H1 (cell line): Measurements from ENCODE around the gene BLVRA. TPM values are rescaled to one million over a fixed set of nuclear protein-coding genes. Genes with fewer than 3 reads are reported as not detected.

ENCODE experiments used
- CTCF ChIA-PET: fragments of 300-600 bp; sonication (Branson Sonifier 250); formaldehyde crosslinking; loops from one replicate; lab custom pipeline; 2021; ENCODE audit not compliant: partially characterized antibody; lab: Charles Lee
- POLR2A ChIA-PET: fragments of 300-600 bp; sonication (Branson Sonifier 250); formaldehyde crosslinking; loops from one replicate; lab custom pipeline; 2021; ENCODE audit warnings: inconsistent platforms; ENCODE audit not compliant: partially characterized antibody; lab: Charles Lee
- DNase-seq, 2 experiments: peaks; one replicate each; pipeline versions ENCODE4 v3.0.0 to v3.0.0-alpha.2; 2010 to 2022; ENCODE audit warnings: low spot score in 2 of 2, low read depth in 1 of 2, mixed read lengths in 1 of 2
- FAIRE-seq: peaks from 2 replicates; lab custom pipeline; 2011; peaks lifted over from hg19 to GRCh38; lab: Jason Lieb, UNC
- H2AFZ ChIP-seq: 2 replicates; pipeline ENCODE4 v1.8.1; 2012; ENCODE audit warnings: low read length, inconsistent platforms
- H2AK5ac ChIP-seq: 2 replicates; pipeline ENCODE4 v1.6.1; 2013; ENCODE audit warnings: low read depth, low read length
- H2BK120ac ChIP-seq: replicated peaks from 2 replicates; pipeline ENCODE3; 2013; ENCODE audit warnings: low read depth, low read length, inconsistent platforms
- H2BK12ac ChIP-seq: 2 replicates; pipeline ENCODE4 v1.6.1; 2013; ENCODE audit warnings: low read depth, low read length
- H2BK15ac ChIP-seq: 2 replicates; pipeline ENCODE4 v1.6.1; 2013; ENCODE audit warnings: low read length
- H2BK20ac ChIP-seq: 2 replicates; pipeline ENCODE4 v1.6.1; 2013; ENCODE audit warnings: low read length
- H2BK5ac ChIP-seq: 2 replicates; pipeline ENCODE4 v1.6.1; 2013; ENCODE audit warnings: low read depth, low read length
- H3K14ac ChIP-seq: 2 replicates; pipeline ENCODE4 v1.6.1; 2013; ENCODE audit warnings: inconsistent platforms; ENCODE audit not compliant: insufficient read length
- H3K18ac ChIP-seq: 2 replicates; pipeline ENCODE4 v1.6.1; 2013; ENCODE audit warnings: low read length; ENCODE audit errors: extremely low read depth
- H3K23ac ChIP-seq: 2 replicates; pipeline ENCODE4 v1.6.1; 2013; ENCODE audit warnings: inconsistent platforms; ENCODE audit not compliant: insufficient read length
- H3K23me2 ChIP-seq: 2 replicates; pipeline ENCODE4 v1.6.1; 2013; ENCODE audit warnings: low read depth, low read length
- H3K27ac ChIP-seq: 2 replicates; pipeline ENCODE4 v1.6.1; 2011; ENCODE audit warnings: low read depth, low read length, inconsistent platforms
- H3K27me3 ChIP-seq, 4 experiments: replicated peaks in 1 of 4; 1 replicate in 1 of 4; 2 replicates in 3 of 4; pipeline versions ENCODE4 v1.6.1 to v1.8.1; 2011 to 2013; ENCODE audit warnings: low read length in 3 of 4, mild to moderate bottlenecking in 3 of 4, inconsistent platforms in 2 of 4, mixed read lengths in 2 of 4, moderate library complexity in 1 of 4; ENCODE audit not compliant: control insufficient read depth in 3 of 4, insufficient read depth in 3 of 4; ENCODE audit errors: extremely low read depth in 1 of 4
- H3K36me3 ChIP-seq, 4 experiments: 2 replicates each; pipeline versions ENCODE4 v1.6.1 to v1.8.1; 2011 to 2013; ENCODE audit warnings: mild to moderate bottlenecking in 4 of 4, low read length in 3 of 4, moderate library complexity in 2 of 4, control low read depth in 1 of 4, inconsistent platforms in 1 of 4; ENCODE audit not compliant: insufficient read depth in 4 of 4, control insufficient read depth in 2 of 4
- H3K4ac ChIP-seq: replicated peaks from 2 replicates; pipeline ENCODE3; 2013; ENCODE audit warnings: low read length, low read depth, mixed read lengths, inconsistent platforms; ENCODE audit not compliant: insufficient read length
- H3K4me1 ChIP-seq, 4 experiments: replicated peaks in 1 of 4; 1 replicate in 1 of 4; 2 replicates in 3 of 4; pipeline versions ENCODE4 v1.6.1 to v1.8.1; 2011 to 2013; ENCODE audit warnings: low read length in 3 of 4, inconsistent platforms in 2 of 4, mixed read lengths in 1 of 4; ENCODE audit not compliant: insufficient read depth in 4 of 4, control insufficient read depth in 3 of 4
- H3K4me2 ChIP-seq, 2 experiments: 2 replicates each; pipeline versions ENCODE4 v1.6.1 to v1.8.1; 2011 to 2013; ENCODE audit warnings: low read depth in 2 of 2, low read length in 2 of 2, control low read depth in 1 of 2, inconsistent platforms in 1 of 2, mild to moderate bottlenecking in 1 of 2; ENCODE audit not compliant: insufficient read depth in 1 of 2
- H3K4me3 ChIP-seq, 4 experiments: fragments of 200-600, 300-600 bp in 1 of 4; sonication (generic), shearing (Covaris generic), sonication (Bioruptor Twin) in 1 of 4; 2 replicates each; pipeline versions ENCODE4 v1.5.1 to v1.8.1; 2011 to 2016; ENCODE audit warnings: low read length in 4 of 4, low read depth in 3 of 4, control low read depth in 2 of 4, inconsistent platforms in 2 of 4, mild to moderate bottlenecking in 2 of 4, mixed read lengths in 1 of 4, moderate library complexity in 1 of 4; ENCODE audit not compliant: insufficient read depth in 2 of 4; ENCODE audit errors: extremely low read depth in 1 of 4
- H3K56ac ChIP-seq: replicated peaks from 2 replicates; pipeline ENCODE3; 2013; ENCODE audit warnings: low read depth, mild to moderate bottlenecking, mixed read lengths, low read length, inconsistent platforms; ENCODE audit not compliant: insufficient read length
- H3K79me1 ChIP-seq: 2 replicates; pipeline ENCODE4 v1.6.1; 2013; ENCODE audit warnings: low read depth, low read length, control low read depth
- H3K79me2 ChIP-seq, 2 experiments: 2 replicates each; pipeline versions ENCODE4 v1.6.1 to v1.8.1; 2012 to 2013; ENCODE audit warnings: low read length in 2 of 2, mild to moderate bottlenecking in 2 of 2, inconsistent platforms in 1 of 2; ENCODE audit not compliant: insufficient read depth in 2 of 2, control insufficient read depth in 1 of 2
- H3K9ac ChIP-seq, 4 experiments: replicated peaks in 1 of 4; 1 replicate in 1 of 4; 2 replicates in 3 of 4; pipeline versions ENCODE4 v1.6.1 to v1.8.1; 2011 to 2013; ENCODE audit warnings: low read depth in 3 of 4, low read length in 3 of 4, control low read depth in 2 of 4, mild to moderate bottlenecking in 2 of 4, moderate library complexity in 2 of 4, inconsistent platforms in 1 of 4; ENCODE audit errors: extremely low read depth in 1 of 4
- H3K9me3 ChIP-seq, 2 experiments: 2 replicates each; pipeline versions ENCODE4 v1.6.1 to v1.8.1; 2012 to 2013; ENCODE audit warnings: mild to moderate bottlenecking in 2 of 2, moderate library complexity in 2 of 2, control low read depth in 1 of 2, inconsistent platforms in 1 of 2, low read depth in 1 of 2, low read length in 1 of 2, mixed read lengths in 1 of 2; ENCODE audit not compliant: insufficient read depth in 2 of 2
- H4K20me1 ChIP-seq, 2 experiments: replicated peaks in 1 of 2; 2 replicates each; pipeline versions ENCODE3 to v1.8.1; 2011 to 2013; ENCODE audit warnings: inconsistent platforms in 2 of 2, low read length in 2 of 2, mild to moderate bottlenecking in 1 of 2; ENCODE audit not compliant: insufficient read depth in 2 of 2, control insufficient read depth in 1 of 2
- H4K5ac ChIP-seq: 2 replicates; pipeline ENCODE4 v1.6.1; 2013; ENCODE audit warnings: low read length, low read depth, mixed read lengths, inconsistent platforms; ENCODE audit not compliant: insufficient read length
- H4K8ac ChIP-seq: 2 replicates; pipeline ENCODE4 v1.8.0; 2013; ENCODE audit warnings: mild to moderate bottlenecking, moderate library complexity, low read length, inconsistent platforms; ENCODE audit not compliant: insufficient read depth; ENCODE audit errors: extremely low read depth
- H4K91ac ChIP-seq: replicated peaks from 2 replicates; pipeline ENCODE3; 2013; ENCODE audit warnings: low read length, mixed read lengths, inconsistent platforms; ENCODE audit not compliant: insufficient read length
- BACH1 ChIP-seq: IDR thresholded peaks from 2 replicates; pipeline ENCODE4 v1.6.1; 2012; ENCODE audit warnings: low read length, improper control_type of control experiment
- CREB1 ChIP-seq: IDR thresholded peaks from 2 replicates; pipeline ENCODE4 v1.6.1; 2012; ENCODE audit warnings: inconsistent platforms
- EGR1 ChIP-seq: IDR thresholded peaks from 2 replicates; pipeline ENCODE4 v1.6.1; 2011; ENCODE audit warnings: low read depth, low read length, borderline replicate concordance
- GTF2F1 ChIP-seq: IDR thresholded peaks from 2 replicates; pipeline ENCODE4 v1.6.1; 2012; ENCODE audit warnings: low read depth, low read length, improper control_type of control experiment, borderline replicate concordance
- NANOG ChIP-seq: IDR thresholded peaks from 2 replicates; pipeline ENCODE4 v1.6.1; 2011; ENCODE audit warnings: low read length, low read depth, mild to moderate bottlenecking, inconsistent platforms; ENCODE audit not compliant: insufficient read depth, poor library complexity, severe bottlenecking
- PHF8 ChIP-seq: fragments of 200-600 bp; sonication (generic); conservative IDR thresholded peaks from 2 replicates; pipeline ENCODE4 v1.7.1; 2012; ENCODE audit warnings: low read depth, mild to moderate bottlenecking, inconsistent platforms, low read length, moderate library complexity
- POLR2A ChIP-seq, 2 experiments: IDR thresholded peaks; 1 replicate in 1 of 2; 2 replicates in 1 of 2; pipeline ENCODE4 v1.6.1; 2011; ENCODE audit warnings: low read depth in 2 of 2, low read length in 2 of 2, mild to moderate bottlenecking in 2 of 2; ENCODE audit errors: control extremely low read depth in 1 of 2
- POLR2AphosphoS5 ChIP-seq: IDR thresholded peaks from 2 replicates; pipeline ENCODE4 v1.6.1; 2011; ENCODE audit warnings: low read depth, low read length
- RNF2 ChIP-seq: fragments of 200-900, 300-1000 bp; sonication (generic); IDR thresholded peaks from 2 replicates; pipeline ENCODE4 v1.7.1; 2016; ENCODE audit warnings: borderline replicate concordance, low read depth, mild to moderate bottlenecking, antibody characterized with exemption, low read length; ENCODE audit not compliant: poor library complexity, severe bottlenecking; ENCODE audit errors: missing control alignments
- SP1 ChIP-seq: IDR thresholded peaks from 2 replicates; pipeline ENCODE4 v1.6.1; 2011; ENCODE audit warnings: low read depth, low read length
- TBP ChIP-seq: IDR thresholded peaks from 2 replicates; pipeline ENCODE4 v1.6.1; 2011; ENCODE audit warnings: low read depth, low read length, improper control_type of control experiment
- TEAD4 ChIP-seq: IDR thresholded peaks from 2 replicates; pipeline ENCODE4 v1.6.1; 2012; ENCODE audit warnings: low read depth, low read length, inconsistent platforms, mixed read lengths
- WGBS, 2 experiments: shearing (Covaris generic) in 1 of 2; methylation state at CpG; one replicate each; pipeline versions ENCODE4 v1.1.6 to v1.1.7; 2013 to 2015; ENCODE audit warnings: low lambda C conversion rate in 2 of 2, mixed read lengths in 2 of 2, inconsistent platforms in 1 of 2, low coverage in 1 of 2, missing lambda C conversion rate in 1 of 2; ENCODE audit not compliant: insufficient replicate concordance in 2 of 2, insufficient coverage in 1 of 2, insufficient read length in 1 of 2; ENCODE audit errors: extremely low coverage in 1 of 2, missing lambda C conversion rate in 1 of 2; 5-methylcytosine and 5-hydroxymethylcytosine counted together
- polyA plus RNA-seq, 7 experiments: library from polyadenylated mRNA; depleted of rRNA in 3 of 7; stranded (reverse) in 5 of 7; unstranded in 2 of 7; fragments of >200 nt in 5 of 7; fragments of 200-250 nt in 2 of 7; gene quantifications; 1 replicate in 5 of 7; 2 replicates in 1 of 7; 4 replicates in 1 of 7; pipeline versions ENCODE4 v1.2.1 to v1.2.3, GENCODE V29; 2011 to 2013; ENCODE audit warnings: missing spikeins in 2 of 7, mixed read lengths in 2 of 7
- total RNA-seq: library from RNA; stranded (reverse); fragmentation: NEBNext Ultra II Directional; extraction: Animal tissue kit (Norgen Biotek cat#: 25700); gene quantifications from 2 replicates; pipeline ENCODE4 v1.2.1, GENCODE V29; 2021
- TF ChIP-seq, protein P1 (sequence below): IDR thresholded peaks from 2 replicates; pipeline ENCODE4 v1.6.1; 2012; ENCODE audit warnings: inconsistent platforms

The BLVRA gene
- total and polyA plus RNA-seq, 2 of the 8 experiments (the other 6 are each of a cell fraction or from before 2014, with no cell fraction given): 16.1 to 37.1 TPM

DNA sequence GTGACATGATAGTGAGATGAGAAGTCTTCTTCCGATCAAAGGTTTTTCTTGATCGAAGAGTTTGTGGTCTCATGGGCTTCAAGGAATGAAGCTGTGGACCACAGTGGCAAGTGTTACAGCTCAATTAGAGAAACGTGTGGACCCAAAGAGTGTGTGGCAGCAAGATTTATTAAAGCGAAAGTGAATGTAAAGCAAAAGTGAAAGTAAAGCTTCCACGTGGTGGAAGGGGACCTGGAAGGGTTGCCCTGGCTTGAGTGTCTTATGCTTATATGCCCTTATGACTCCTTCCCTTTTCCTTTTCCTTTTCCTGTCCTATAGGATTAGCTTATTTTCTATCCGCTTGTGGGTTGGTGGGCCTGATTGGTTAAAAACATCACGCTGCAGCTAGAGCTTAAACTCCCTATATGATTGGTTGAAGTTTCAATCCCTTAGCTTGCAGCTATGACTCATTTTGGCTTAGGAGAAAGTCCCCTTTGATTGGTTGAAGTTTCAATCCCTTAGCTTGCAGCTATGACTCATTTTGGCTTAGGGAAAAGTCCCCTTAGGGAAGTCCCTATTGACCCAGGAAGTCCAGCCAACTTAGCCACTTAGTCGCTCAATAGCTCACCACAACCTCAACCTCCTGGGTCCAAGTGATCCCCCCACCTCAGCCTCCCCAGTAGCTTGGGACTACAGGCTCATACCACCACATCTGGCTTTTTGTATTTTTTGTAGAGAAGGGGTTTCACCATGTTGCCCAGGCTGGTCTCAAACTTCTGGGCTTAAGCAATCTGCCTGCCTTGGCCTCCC, 76.2 kb downstream of the BLVRA start:
- no peak overlapping the region for H3K56ac ChIP-seq
- H2BK5ac ChIP-seq: no peak overlapping the region
- no peak overlapping the region for H2BK15ac ChIP-seq
- peaks cover 0 to 5% (median 3%) of the 10 kb centered on the region in 4 experiments; a peak in 3 of 7 replicates for H3K4me1 ChIP-seq
- FAIRE-seq (no peak), DNase-seq (no peak)
- H2BK12ac ChIP-seq: no peak overlapping the region
- no peak overlapping the region for H4K5ac ChIP-seq
- H3K9ac ChIP-seq: no peak overlapping the region
- no peak overlapping the region for H4K91ac ChIP-seq
- 0 out of 4 replicates have a peak, but pooled peaks cover 2 to 6% of the 10 kb centered on the region in 2 experiments for H3K9me3 ChIP-seq
- no peak overlapping the region for H3K27ac ChIP-seq
- H3K27me3 ChIP-seq: no peaks in the 10 kb centered on the region
- H2AFZ ChIP-seq: no peak overlapping the region
- no peaks in the 10 kb centered on the region for H3K79me1 ChIP-seq
- no peaks in the 10 kb centered on the region for H3K23me2 ChIP-seq
- H3K4me3 ChIP-seq: no peak overlapping the region
- ChIA-PET CTCF (interaction anchor here (0.6 to 2.2 kb wide), 4 partner anchors 31 to 252 kb away, joined by 3 to 10 read pairs (median 3); partner anchors contain the start of genes COA1 and STK17A), POLR2A (no interaction called here)
- H4K8ac ChIP-seq: no peak overlapping the region
- WGBS, 2 experiments: 88% methylated on average over 8 of the region's 8 CpGs; no CpG with 5 or more reads in 1 of the 2 experiments
- H2BK20ac ChIP-seq: no peak overlapping the region
- H3K4me2 ChIP-seq: no peak overlapping the region
- peaks cover 0 to 7% (median 0%) of the 10 kb centered on the region in 4 experiments; a peak in 2 of 8 replicates for H3K36me3 ChIP-seq
- H3K79me2 ChIP-seq: no peaks in the 10 kb centered on the region
- H4K20me1 ChIP-seq: no peaks in the 10 kb centered on the region
- H3K4ac ChIP-seq: no peak overlapping the region
- H3K23ac ChIP-seq: no peak overlapping the region
- H2BK120ac ChIP-seq: no peak overlapping the region
- H3K14ac ChIP-seq: no peak overlapping the region
- no peak overlapping the region for H3K18ac ChIP-seq
- H2AK5ac ChIP-seq: no peak overlapping the region
- TF ChIP-seq, protein P1, sequence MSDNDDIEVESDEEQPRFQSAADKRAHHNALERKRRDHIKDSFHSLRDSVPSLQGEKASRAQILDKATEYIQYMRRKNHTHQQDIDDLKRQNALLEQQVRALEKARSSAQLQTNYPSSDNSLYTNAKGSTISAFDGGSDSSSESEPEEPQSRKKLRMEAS: no peak
- TF ChIP-seq EGR1 (no peak), PHF8 (no peak), POLR2A (IDR thresholded peaks at IDR 0.05; ENCODE audit: control extremely low read depth in 1 of 2, low read depth in 2 of 2, low read length in 2 of 2) (no peak), SP1 (no peak), TBP (no peak), GTF2F1 (no peak), RNF2 (no peak), POLR2AphosphoS5 (no peak), NANOG (no peak), BACH1 (no peak), CREB1 (no peak), TEAD4 (no peak)
